HepG2 (cell line): ENCODE results near the gene NVL. TPM values are rescaled to one million over a fixed set of nuclear protein-coding genes. Genes with fewer than 3 reads are reported as not detected.

Experiments used
- CCDC6 ChIP-seq: sonication (generic); formaldehyde crosslinking; IDR thresholded peaks from 2 replicates; pipeline ENCODE4 v1.8.1; 2022; ENCODE audit warnings: mild to moderate bottlenecking, missing genetic modification reagents, moderate library complexity
- GATAD1 ChIP-seq: IDR thresholded peaks from 2 replicates; pipeline ENCODE4 v1.6.1; 2016; ENCODE audit warnings: missing genetic modification reagents, missing compliant biosample characterization
- HNRNPK ChIP-seq: fragments of 200-400 bp; formaldehyde crosslinking; IDR thresholded peaks from 2 replicates; pipeline ENCODE4 v1.6.1; 2018; ENCODE audit warnings: low read length, low read depth, moderate library complexity, mild to moderate bottlenecking; ENCODE audit not compliant: poor library complexity, severe bottlenecking
- JUN ChIP-seq: sonication (generic); formaldehyde crosslinking; IDR thresholded peaks from 2 replicates; pipeline ENCODE4 v1.4.0; 2020; ENCODE audit warnings: mild to moderate bottlenecking, missing genetic modification reagents
- MTA3 ChIP-seq: sonication (generic); formaldehyde crosslinking; IDR thresholded peaks from 2 replicates; pipeline ENCODE4 v1.4.0; 2020; ENCODE audit warnings: missing genetic modification reagents
- RARA ChIP-seq: IDR thresholded peaks from 2 replicates; pipeline ENCODE4 v1.6.1; 2016; ENCODE audit warnings: missing genetic modification reagents, missing compliant biosample characterization
- RFXAP ChIP-seq: sonication (generic); formaldehyde crosslinking; IDR thresholded peaks from 2 replicates; pipeline ENCODE4 v1.4.0; 2020; ENCODE audit warnings: missing genetic modification reagents, borderline replicate concordance
- RNF2 ChIP-seq: fragments of 450-650 bp; conservative IDR thresholded peaks from 2 replicates; pipeline ENCODE4 v1.6.1; 2016; ENCODE audit warnings: low read depth
- SMAD9 ChIP-seq: sonication (generic); formaldehyde crosslinking; IDR thresholded peaks from 2 replicates; pipeline ENCODE4 v1.5.1; 2020; ENCODE audit warnings: mild to moderate bottlenecking, missing genetic modification reagents
- SPEN ChIP-seq: sonication (generic); formaldehyde crosslinking; IDR thresholded peaks from 2 replicates; pipeline ENCODE4 v1.5.1; 2020; ENCODE audit warnings: low read depth, mild to moderate bottlenecking, missing genetic modification reagents
- SRY ChIP-seq: sonication (generic); formaldehyde crosslinking; IDR thresholded peaks from 2 replicates; pipeline ENCODE4 v1.8.0; 2022; ENCODE audit warnings: mild to moderate bottlenecking, missing genetic modification reagents
- TBX2 ChIP-seq: sonication (generic); formaldehyde crosslinking; IDR thresholded peaks from 2 replicates; pipeline ENCODE4 v1.5.0; 2020; ENCODE audit warnings: missing genetic modification reagents, mild to moderate bottlenecking, borderline replicate concordance
- ZNF317 ChIP-seq: sonication (generic); formaldehyde crosslinking; IDR thresholded peaks from 2 replicates; pipeline ENCODE4 v1.5.0; 2020; ENCODE audit warnings: mild to moderate bottlenecking, missing genetic modification reagents
- ZNF629 ChIP-seq: sonication (generic); formaldehyde crosslinking; conservative IDR thresholded peaks from 2 replicates; pipeline ENCODE4 v1.5.0; 2020; ENCODE audit warnings: missing genetic modification reagents
- ZNF777 ChIP-seq: sonication (generic); formaldehyde crosslinking; IDR thresholded peaks from 2 replicates; pipeline ENCODE4 v1.4.0; 2020; ENCODE audit warnings: missing genetic modification reagents
- ZSCAN12 ChIP-seq: sonication (generic); formaldehyde crosslinking; IDR thresholded peaks from 2 replicates; pipeline ENCODE4 v1.9.0; 2021; ENCODE audit warnings: mild to moderate bottlenecking, missing genetic modification reagents
- polyA plus RNA-seq, 8 experiments: library from polyadenylated mRNA; depleted of rRNA in 3 of 8; stranded (reverse) in 7 of 8; unstranded in 1 of 8; fragments of >200 nt; fragmentation: Illumina TruSeq in 4 of 8; extraction: Trizol in 4 of 8; gene quantifications; 2 replicates each; pipeline versions ENCODE4 v1.2.1 to v1.2.3, GENCODE V29; 2011 to 2016; ENCODE audit warnings: low read depth in 4 of 8, missing spikeins in 1 of 8, mixed read lengths in 1 of 8; ENCODE audit not compliant: insufficient read depth in 1 of 8
- total RNA-seq, 5 experiments: library from RNA; depleted of rRNA; stranded (reverse); fragments of >200 nt; fragmentation: Illumina TruSeq; extraction: Trizol; gene quantifications; 2 replicates each; pipeline ENCODE4 v1.2.3, GENCODE V29; 2016; ENCODE audit warnings: low read depth in 1 of 5
- TF ChIP-seq, protein P1 (sequence below): IDR thresholded peaks from 2 replicates; pipeline ENCODE4 v1.6.1; 2016; ENCODE audit warnings: missing compliant biosample characterization, missing genetic modification reagents, borderline replicate concordance
- TF ChIP-seq, protein P2 (sequence below): sonication (generic); formaldehyde crosslinking; IDR thresholded peaks from 2 replicates; pipeline ENCODE4 v1.5.0; 2020; ENCODE audit warnings: mild to moderate bottlenecking, missing genetic modification reagents
- TF ChIP-seq, protein P3 (sequence below): IDR thresholded peaks from 2 replicates; pipeline ENCODE4 v1.4.0; 2020; ENCODE audit warnings: mild to moderate bottlenecking, missing genetic modification reagents
- TF ChIP-seq, protein P4 (sequence below): sonication (generic); formaldehyde crosslinking; IDR thresholded peaks from 2 replicates; pipeline ENCODE4 v1.4.0; 2020; ENCODE audit warnings: missing genetic modification reagents, borderline replicate concordance

The NVL gene
- total and polyA plus RNA-seq, 2 of the 13 experiments (the other 11 are each of a cell fraction or from before 2014, with no cell fraction given) = 8.3 to 21.0 TPM

DNA sequence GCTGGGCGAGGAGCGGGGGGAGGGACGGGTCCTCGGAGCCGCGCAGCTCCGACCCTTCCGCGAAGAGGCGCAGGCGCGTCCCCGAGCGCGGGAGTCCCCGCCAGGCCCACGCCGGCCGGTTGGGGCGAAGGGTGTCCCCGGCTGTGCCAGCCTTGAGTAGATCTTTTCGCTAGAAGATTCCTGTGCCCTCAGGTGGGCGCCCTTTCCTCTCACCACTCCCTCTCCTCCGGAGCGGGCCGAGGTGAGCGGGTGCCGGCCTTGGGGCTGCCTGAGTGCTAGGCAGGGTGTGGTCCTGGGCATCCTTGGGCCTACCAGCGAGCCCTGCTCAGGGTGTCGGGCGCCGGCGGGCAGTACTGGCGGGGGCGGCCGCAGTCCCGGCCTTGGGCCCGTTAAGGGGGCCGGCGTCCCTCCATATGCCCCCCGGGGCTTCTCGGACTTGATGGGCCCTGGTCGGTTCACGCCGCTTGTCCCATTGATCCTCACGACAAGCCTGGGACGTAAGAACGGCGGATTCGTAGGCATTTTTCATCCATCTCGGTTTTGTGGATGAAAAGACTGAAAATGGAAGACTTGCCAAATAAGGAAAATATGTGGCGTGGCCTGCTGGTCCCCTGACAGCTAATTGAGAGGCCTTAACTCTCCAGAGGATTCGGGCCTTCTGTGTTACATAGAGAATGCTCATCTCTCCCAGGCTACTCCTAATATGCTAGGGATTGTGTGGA lies 146.2 kb downstream of the NVL start (continued):
- TF ChIP-seq, protein P1, sequence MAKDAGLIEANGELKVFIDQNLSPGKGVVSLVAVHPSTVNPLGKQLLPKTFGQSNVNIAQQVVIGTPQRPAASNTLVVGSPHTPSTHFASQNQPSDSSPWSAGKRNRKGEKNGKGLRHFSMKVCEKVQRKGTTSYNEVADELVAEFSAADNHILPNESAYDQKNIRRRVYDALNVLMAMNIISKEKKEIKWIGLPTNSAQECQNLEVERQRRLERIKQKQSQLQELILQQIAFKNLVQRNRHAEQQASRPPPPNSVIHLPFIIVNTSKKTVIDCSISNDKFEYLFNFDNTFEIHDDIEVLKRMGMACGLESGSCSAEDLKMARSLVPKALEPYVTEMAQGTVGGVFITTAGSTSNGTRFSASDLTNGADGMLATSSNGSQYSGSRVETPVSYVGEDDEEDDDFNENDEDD = peak; percentile 77
- TF ChIP-seq GATAD1 (CRISPR knock-in tag) (0 out of 2 replicates have a peak, but pooled peaks have one; percentile 20), ZNF777 (CRISPR knock-in tag) (peak; percentile 82; the same call in 1 of the 2 replicates), RFXAP (peak; percentile 58; the same call in 1 of the 2 replicates), SPEN (peak; percentile 55; the same call in 1 of the 2 replicates), ZNF629 (CRISPR knock-in tag) (no peak), TBX2 (CRISPR knock-in tag) (no peak), CCDC6 (peak; percentile 51; the same call in 1 of the 2 replicates), JUN (CRISPR knock-in tag) (no peak), ZSCAN12 (CRISPR knock-in tag) (no peak), RNF2 (0 out of 2 replicates have a peak, but pooled peaks have one; percentile 1), RARA (no peak), MTA3 (CRISPR knock-in tag) (no peak), HNRNPK (peak; percentile 44), SMAD9 (CRISPR knock-in tag) (0 out of 2 replicates have a peak, but pooled peaks have one; percentile 67), SRY (peak; percentile 55; the same call in 1 of the 2 replicates), ZNF317 (CRISPR knock-in tag) (no peak)
- TF ChIP-seq, protein P2, sequence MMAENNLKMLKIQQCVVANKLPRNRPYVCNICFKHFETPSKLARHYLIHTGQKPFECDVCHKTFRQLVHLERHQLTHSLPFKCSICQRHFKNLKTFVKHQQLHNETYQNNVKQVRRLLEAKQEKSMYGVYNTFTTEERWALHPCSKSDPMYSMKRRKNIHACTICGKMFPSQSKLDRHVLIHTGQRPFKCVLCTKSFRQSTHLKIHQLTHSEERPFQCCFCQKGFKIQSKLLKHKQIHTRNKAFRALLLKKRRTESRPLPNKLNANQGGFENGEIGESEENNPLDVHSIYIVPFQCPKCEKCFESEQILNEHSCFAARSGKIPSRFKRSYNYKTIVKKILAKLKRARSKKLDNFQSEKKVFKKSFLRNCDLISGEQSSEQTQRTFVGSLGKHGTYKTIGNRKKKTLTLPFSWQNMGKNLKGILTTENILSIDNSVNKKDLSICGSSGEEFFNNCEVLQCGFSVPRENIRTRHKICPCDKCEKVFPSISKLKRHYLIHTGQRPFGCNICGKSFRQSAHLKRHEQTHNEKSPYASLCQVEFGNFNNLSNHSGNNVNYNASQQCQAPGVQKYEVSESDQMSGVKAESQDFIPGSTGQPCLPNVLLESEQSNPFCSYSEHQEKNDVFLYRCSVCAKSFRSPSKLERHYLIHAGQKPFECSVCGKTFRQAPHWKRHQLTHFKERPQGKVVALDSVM (CRISPR knock-in tag) = no peak
- TF ChIP-seq, protein P3, sequence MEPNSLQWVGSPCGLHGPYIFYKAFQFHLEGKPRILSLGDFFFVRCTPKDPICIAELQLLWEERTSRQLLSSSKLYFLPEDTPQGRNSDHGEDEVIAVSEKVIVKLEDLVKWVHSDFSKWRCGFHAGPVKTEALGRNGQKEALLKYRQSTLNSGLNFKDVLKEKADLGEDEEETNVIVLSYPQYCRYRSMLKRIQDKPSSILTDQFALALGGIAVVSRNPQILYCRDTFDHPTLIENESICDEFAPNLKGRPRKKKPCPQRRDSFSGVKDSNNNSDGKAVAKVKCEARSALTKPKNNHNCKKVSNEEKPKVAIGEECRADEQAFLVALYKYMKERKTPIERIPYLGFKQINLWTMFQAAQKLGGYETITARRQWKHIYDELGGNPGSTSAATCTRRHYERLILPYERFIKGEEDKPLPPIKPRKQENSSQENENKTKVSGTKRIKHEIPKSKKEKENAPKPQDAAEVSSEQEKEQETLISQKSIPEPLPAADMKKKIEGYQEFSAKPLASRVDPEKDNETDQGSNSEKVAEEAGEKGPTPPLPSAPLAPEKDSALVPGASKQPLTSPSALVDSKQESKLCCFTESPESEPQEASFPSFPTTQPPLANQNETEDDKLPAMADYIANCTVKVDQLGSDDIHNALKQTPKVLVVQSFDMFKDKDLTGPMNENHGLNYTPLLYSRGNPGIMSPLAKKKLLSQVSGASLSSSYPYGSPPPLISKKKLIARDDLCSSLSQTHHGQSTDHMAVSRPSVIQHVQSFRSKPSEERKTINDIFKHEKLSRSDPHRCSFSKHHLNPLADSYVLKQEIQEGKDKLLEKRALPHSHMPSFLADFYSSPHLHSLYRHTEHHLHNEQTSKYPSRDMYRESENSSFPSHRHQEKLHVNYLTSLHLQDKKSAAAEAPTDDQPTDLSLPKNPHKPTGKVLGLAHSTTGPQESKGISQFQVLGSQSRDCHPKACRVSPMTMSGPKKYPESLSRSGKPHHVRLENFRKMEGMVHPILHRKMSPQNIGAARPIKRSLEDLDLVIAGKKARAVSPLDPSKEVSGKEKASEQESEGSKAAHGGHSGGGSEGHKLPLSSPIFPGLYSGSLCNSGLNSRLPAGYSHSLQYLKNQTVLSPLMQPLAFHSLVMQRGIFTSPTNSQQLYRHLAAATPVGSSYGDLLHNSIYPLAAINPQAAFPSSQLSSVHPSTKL (CRISPR knock-in tag) = no peak
- TF ChIP-seq, protein P4, sequence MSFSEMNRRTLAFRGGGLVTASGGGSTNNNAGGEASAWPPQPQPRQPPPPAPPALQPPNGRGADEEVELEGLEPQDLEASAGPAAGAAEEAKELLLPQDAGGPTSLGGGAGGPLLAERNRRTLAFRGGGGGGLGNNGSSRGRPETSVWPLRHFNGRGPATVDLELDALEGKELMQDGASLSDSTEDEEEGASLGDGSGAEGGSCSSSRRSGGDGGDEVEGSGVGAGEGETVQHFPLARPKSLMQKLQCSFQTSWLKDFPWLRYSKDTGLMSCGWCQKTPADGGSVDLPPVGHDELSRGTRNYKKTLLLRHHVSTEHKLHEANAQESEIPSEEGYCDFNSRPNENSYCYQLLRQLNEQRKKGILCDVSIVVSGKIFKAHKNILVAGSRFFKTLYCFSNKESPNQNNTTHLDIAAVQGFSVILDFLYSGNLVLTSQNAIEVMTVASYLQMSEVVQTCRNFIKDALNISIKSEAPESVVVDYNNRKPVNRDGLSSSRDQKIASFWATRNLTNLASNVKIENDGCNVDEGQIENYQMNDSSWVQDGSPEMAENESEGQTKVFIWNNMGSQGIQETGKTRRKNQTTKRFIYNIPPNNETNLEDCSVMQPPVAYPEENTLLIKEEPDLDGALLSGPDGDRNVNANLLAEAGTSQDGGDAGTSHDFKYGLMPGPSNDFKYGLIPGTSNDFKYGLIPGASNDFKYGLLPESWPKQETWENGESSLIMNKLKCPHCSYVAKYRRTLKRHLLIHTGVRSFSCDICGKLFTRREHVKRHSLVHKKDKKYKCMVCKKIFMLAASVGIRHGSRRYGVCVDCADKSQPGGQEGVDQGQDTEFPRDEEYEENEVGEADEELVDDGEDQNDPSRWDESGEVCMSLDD (CRISPR knock-in tag) = no peak
